KOPT-K1 (cell line): ENCODE data around the gene RNF13.
A peak's percentile ranks its signal among the peaks of the same experiment; 100 is the strongest.

Source experiments
- H3K27ac ChIP-seq: fragments of 200-600 bp; sonication (generic); 2 replicates; pipeline ENCODE4 v1.5.1; 2016; ENCODE audit warnings: antibody characterized with exemption, mild to moderate bottlenecking, low read depth, low read length; ENCODE audit not compliant: poor library complexity, severe bottlenecking
- H3K36me3 ChIP-seq: fragments of 200-600 bp; sonication (generic); 2 replicates; pipeline ENCODE4 v1.5.1; 2017; ENCODE audit warnings: antibody characterized with exemption, mild to moderate bottlenecking, low read length, moderate library complexity; ENCODE audit not compliant: insufficient read depth
- H3K9me3 ChIP-seq: fragments of 200-600 bp; sonication (generic); 2 replicates; pipeline ENCODE4 v1.5.1; 2017; ENCODE audit warnings: antibody characterized with exemption, low read length, mild to moderate bottlenecking; ENCODE audit not compliant: insufficient read depth, poor library complexity, severe bottlenecking

RNF13 gene, protein sequence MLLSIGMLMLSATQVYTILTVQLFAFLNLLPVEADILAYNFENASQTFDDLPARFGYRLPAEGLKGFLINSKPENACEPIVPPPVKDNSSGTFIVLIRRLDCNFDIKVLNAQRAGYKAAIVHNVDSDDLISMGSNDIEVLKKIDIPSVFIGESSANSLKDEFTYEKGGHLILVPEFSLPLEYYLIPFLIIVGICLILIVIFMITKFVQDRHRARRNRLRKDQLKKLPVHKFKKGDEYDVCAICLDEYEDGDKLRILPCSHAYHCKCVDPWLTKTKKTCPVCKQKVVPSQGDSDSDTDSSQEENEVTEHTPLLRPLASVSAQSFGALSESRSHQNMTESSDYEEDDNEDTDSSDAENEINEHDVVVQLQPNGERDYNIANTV

DNA sequence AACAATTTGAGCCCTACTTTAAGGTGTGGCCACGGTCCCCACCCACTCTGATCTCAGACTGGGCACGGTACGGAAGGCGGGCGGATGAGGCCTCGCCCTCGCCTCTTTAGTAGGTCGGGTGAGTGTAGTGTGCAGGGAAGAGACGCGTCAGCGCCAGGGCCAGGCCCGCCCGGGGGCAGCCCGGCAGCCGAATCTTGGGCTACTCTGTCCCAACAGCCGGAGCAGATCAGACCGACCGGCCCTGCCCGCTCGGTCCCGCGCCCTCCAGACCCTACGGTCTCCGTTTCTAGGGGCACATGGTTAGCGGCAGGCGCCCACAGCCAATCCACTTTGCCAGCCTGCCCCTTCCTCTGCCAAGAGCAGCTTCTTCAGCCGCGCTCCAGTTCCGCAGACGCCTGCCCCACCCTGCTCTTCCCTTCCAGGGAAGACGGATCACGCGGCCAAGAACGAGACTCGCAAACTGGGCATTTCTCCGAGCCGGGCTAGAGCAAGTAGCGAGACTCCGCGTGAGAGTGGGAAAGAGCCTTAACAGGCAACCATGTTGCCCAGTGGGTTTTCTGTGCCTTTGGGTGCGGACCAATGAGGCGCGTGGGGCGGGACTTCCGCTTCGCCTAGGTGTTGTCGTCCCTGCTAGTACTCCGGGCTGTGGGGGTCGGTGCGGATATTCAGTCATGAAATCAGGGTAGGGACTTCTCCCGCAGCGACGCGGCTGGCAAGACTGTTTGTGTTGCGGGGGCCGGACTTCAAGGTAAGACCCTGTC is at the start of gene RNF13:
TSS of gene RNF13 (plus strand) at position 610 of the 761 bp plus-strand sequence. CDS start 32,812 bp downstream, outside the sequence.
- Histone ChIP-seq H3K36me3 (no peaks in the 10 kb centered on the region), H3K9me3 (no peaks in the 10 kb centered on the region), H3K27ac (peak within 1 kb of the TSS; percentile 65)

DNA sequence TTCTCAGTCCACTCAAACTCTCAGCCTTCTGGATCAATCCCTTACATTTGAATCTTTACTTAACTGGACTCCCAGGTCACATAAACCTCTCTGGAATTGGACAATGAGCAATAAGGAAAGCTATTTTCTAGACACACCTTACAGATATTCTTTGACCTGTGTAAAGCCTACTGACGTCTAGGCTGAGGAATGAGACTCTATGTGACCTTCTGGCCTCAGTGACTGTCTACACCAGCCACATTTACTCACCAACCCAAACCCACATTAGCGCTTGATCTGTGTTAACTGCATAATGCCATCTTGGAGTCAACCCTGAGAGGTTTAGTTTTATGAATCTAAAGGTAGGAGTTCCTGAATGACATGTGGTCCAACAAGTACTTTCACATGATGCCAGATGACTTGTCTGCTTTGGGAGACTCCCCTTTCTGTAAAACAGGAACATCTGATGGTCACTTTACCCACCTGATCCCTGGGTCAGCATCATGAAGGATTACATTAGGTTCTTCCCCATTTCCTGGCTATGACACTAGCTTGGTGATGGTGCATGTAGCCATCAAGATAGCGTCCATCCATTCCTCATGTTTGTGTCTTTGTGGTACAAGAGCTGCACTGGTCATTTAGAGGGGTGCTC is 49.3 kb upstream of the RNF13 start:
- H3K9me3 ChIP-seq = no peaks in the 10 kb centered on the region
- no peaks in the 10 kb centered on the region for H3K36me3 ChIP-seq
- no peak overlapping the region for H3K27ac ChIP-seq

GRCh38 chr3:149764302-149764701 is 48.7 kb upstream of the RNF13 start:
- Histone ChIP-seq H3K36me3 (no peaks in the 10 kb centered on the region), H3K9me3 (no peaks in the 10 kb centered on the region), H3K27ac (no peak overlapping the region)

- H3K27ac ChIP-seq = no peak overlapping the region
- H3K9me3 ChIP-seq = no peaks in the 10 kb centered on the region
- no peaks in the 10 kb centered on the region for H3K36me3 ChIP-seq
Observed at GRCh38 chr3:149765762-149766334, 47.2 kb upstream of the RNF13 start.

DNA sequence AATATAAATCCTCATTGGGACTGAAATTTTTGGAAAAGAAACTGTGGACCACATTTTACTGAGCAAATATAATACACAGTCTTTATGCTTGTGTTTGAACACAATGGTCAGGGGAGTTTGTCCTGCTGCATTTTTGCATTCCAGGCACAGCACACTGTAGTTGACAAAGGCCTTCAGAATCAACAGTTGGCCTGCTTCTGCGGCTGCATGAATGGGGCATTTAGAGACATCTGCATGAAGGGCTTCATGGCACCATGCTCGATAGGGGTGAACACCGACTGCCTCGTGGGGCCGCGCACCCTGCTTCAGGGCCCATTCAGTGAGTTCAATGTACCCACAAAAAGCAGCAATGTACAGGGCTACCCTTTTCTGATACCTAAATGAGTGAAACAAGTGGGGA is 45.3 kb upstream of the RNF13 start:
- H3K36me3 ChIP-seq = no peaks in the 10 kb centered on the region
- H3K9me3 ChIP-seq = no peaks in the 10 kb centered on the region
- H3K27ac ChIP-seq = no peak overlapping the region

GRCh38 chr3:149768704-149769103 is 44.3 kb upstream of the RNF13 start:
- Histone ChIP-seq H3K36me3 (no peaks in the 10 kb centered on the region), H3K9me3 (no peaks in the 10 kb centered on the region), H3K27ac (no peak overlapping the region)

GRCh38 chr3:149770246-149770645 is 42.8 kb upstream of the RNF13 start:
- H3K9me3 ChIP-seq = no peaks in the 10 kb centered on the region
- no peak overlapping the region for H3K27ac ChIP-seq
- no peaks in the 10 kb centered on the region for H3K36me3 ChIP-seq

- Histone ChIP-seq H3K27ac (no peak overlapping the region), H3K9me3 (no peaks in the 10 kb centered on the region), H3K36me3 (no peaks in the 10 kb centered on the region)
Observed at GRCh38 chr3:149771652-149772271, 41.3 kb upstream of the RNF13 start.

GRCh38 chr3:149772861-149773260 is 40.2 kb upstream of the RNF13 start:
- Histone ChIP-seq H3K36me3 (no peaks in the 10 kb centered on the region), H3K27ac (no peak overlapping the region)

DNA sequence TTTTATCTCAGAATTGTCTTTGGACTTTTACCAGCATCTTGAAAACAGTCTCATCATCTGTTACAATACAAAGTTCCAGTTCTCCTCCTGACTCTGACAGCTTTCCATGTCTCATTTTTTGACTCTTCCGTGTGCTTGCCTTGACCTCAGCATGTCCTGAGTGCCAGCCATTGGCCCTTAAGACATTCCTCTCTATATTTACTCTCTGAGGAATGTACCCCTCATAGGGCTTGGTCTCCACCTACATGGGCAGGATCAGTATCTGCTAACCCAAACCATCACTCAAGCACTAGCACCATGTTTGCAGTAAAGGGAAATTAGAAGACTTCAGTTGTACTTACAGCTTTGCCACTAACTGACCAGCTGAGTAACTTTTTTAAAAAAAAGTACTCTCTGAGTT is 36.8 kb upstream of the RNF13 start:
- Histone ChIP-seq H3K27ac (no peak overlapping the region), H3K36me3 (no peaks in the 10 kb centered on the region), H3K9me3 (no peaks in the 10 kb centered on the region)

More at GRCh38 chr3:149772861-149773260, 40.2 kb upstream of the RNF13 start:
- no peaks in the 10 kb centered on the region for H3K9me3 ChIP-seq

GRCh38 chr3:149777414-149778214 is 35.4 kb upstream of the RNF13 start:
- Histone ChIP-seq H3K36me3 (no peaks in the 10 kb centered on the region), H3K27ac (no peak overlapping the region), H3K9me3 (no peaks in the 10 kb centered on the region)

- no peak overlapping the region for H3K27ac ChIP-seq
- no peaks in the 10 kb centered on the region for H3K9me3 ChIP-seq
- no peaks in the 10 kb centered on the region for H3K36me3 ChIP-seq
Observed at GRCh38 chr3:149781211-149781610, 31.8 kb upstream of the RNF13 start.

- no peak overlapping the region for H3K27ac ChIP-seq
- H3K36me3 ChIP-seq = no peaks in the 10 kb centered on the region
- no peaks in the 10 kb centered on the region for H3K9me3 ChIP-seq
Observed at GRCh38 chr3:149781741-149782140, 31.3 kb upstream of the RNF13 start.

DNA sequence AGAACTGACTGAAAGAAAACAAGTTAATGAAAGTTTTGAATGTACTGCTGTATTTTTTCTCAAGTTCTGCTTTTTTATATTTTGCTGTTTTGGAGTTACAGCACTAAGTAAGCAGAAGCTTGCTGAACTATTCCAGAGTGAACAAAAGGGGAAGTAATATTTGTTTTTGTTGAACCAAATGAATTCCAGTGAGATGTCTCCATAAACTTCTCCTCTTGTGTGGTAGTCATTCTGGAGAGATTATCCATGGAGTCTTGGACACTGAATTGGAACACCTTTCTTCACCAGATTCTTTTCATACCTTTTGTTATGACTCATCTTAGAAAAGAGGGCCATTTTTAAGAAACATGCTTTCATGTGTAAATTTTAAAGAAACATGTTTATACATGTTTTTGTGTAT is 29.4 kb upstream of the RNF13 start:
- no peaks in the 10 kb centered on the region for H3K36me3 ChIP-seq
- H3K27ac ChIP-seq = no peak overlapping the region
- H3K9me3 ChIP-seq = no peaks in the 10 kb centered on the region
